ENCODE data around the gene CLEC20A.

Gene CLEC20A

DNA sequence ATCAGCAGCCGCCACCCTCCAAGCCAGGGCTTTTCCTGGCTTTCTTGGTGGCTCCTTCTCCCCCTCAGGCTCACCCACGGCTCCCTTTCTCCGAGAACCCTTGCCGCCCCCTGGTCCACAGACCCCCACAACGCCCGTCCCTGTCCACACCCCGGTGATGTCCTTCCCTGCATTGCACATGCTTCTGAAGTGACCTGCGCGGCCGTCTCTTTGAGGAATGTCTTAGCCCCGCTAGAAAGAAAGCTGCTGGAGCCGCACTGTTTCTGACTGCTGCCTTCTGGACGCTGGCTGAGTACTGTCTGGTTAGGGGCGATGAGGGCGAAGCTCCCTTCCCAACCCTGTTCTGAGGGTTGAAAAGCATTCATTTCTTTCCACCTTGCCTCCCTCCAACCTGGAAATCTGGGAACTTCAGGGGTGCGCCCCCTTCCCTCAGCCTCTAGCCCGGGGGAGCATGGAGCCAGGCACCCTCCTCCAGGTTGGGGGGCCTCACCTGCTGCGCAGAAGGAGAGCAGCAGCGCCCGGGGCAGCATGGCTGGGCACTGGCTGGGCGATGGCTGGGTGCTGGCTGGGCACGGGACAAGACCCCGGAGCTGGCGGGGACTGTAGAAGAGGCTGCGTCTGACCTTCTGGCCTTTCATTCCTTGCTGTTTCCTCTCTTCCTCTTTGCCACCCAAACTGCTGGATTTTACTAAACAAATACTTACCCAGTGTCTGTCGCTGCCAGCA lies at the start of gene CLEC20A:
TSS of gene CLEC20A (minus strand) at position 555 of the 726 bp plus-strand sequence. CDS start at position 530, 25 bp downstream.
- DNase-seq (ENCODE audit: low read depth): no peak

DNA sequence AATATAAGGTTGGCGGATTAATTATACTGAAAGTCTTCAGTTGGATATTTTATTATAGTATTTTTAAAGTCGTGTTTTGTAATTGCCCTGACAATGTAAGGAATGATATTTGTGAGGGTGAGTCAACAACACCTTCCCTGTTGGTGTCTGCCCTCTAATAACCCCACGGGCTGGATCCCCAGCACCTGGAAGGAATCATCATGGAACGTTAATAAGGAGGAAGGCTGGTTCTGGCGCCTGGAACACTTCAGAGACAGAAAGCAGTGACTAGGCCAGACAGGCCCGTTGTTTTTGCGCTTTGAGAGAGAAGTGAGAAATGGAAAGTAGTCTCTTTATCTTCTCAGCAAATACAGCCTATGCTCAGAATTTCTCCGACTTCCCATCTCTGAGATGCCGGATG lies 47.8 kb upstream of the CLEC20A start:
- no peak for DNase-seq (ENCODE audit: low read depth)

DNA sequence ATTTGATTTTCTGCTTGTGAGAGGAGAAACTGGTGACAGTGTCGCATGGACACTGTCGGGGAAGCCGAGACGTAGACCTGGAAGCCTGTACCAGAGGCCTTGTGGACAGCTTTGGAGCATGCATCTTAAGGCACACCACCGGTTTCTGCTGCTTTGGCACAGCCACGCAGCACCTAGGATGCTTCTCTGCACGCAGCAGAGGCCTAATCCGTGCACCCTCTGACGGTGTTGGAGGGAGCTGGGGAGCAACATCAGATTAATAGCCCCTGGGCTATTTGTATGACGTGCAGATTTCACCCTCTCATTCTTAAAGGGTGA lies 46.5 kb upstream of the CLEC20A start:
- DNase-seq (ENCODE audit: low read depth): no peak

DNA sequence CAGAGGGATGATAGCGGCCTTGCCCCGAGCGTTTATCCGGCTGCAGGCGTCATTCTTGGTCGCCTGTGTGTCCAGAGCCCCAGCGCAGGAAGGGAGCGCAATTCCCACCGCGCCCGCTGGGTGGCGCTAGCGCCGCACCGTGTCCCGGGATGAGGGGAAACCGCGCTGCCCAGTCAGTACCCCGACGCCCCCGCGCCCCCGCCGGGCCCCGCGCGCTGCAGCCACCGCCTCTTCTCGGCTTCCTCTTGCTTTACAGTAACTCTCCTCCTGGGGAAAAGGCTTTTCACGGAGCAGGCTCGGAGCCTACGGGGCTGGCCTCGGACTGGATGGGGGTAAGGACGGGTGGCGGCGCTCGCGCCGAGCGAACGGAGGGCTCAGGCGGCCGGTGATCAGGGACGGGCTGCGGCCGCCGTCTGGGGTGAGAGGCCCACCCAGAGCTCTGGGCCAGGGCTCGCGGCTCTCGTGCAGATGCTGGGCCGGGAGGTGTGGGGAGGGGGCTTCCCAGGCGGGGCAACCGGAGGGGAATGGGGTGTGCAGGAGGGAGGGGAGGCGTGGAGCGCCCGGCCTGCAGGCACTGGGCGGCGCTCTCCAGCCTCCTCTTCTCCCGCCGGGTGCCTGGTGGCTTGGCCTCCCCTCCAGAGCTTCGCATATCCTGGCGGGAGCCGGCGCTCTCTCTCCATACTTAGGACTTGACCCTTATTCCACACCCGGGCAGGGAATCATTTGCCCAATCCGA lies 46.0 kb upstream of the CLEC20A start:
- peak; percentile 75 for DNase-seq (ENCODE audit: low read depth)

DNA sequence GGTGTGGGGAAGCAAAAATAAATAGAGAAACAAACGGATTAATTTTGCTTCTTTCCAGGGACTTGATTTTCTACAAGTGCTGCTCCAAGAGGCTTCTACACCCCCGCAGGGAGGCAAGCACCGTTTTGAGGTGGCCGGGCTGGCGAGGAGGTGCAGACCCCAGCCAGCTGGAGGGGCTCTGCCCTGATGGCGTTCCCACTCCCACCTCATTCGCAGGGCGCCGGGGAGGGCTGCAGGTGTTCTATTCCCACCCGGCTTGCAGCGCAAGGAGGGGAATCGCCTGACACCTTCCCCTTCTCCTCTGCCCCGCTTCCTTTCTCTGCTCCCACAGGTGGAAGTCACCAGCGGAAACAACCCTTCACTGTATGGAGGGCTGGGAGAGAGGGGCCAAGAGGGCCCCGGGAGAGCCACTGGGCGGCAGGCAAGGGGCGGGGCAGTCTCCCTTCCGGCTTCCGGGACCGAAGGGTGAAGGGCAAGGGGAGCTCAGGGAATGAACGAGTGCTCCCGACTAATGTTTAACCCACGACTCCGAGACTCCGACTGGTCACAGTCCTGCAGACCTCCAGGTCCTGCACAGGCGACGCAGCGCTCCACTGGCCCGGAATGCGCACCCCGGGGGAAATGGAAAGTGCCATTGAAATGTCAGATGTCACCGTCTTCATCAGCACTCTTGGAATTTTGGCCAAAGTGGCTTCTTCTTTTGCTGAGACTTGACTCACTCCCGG lies 45.2 kb upstream of the CLEC20A start:
- peak; percentile 11 for DNase-seq (ENCODE audit: low read depth)

DNA sequence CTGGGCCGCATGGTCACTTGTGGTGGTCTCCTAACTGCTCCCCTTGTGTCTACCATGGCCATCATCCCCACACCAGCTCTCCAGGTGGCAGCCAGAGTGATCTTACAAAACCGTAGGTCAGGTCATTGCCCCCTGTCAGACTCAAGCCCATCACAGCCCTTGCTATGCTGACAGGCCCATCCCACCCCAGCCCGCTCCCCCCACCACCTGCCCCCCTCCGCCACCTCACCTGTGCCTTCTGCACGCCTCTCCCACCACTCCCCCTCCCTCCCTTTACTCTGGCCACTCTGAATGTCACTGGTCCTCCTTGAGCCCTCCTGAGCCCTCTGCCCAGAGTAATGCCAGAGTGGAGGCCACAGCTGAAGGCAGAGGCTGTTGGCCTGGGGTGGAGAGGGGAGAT lies 44.6 kb upstream of the CLEC20A start:
- no peak for DNase-seq (ENCODE audit: low read depth)

DNA sequence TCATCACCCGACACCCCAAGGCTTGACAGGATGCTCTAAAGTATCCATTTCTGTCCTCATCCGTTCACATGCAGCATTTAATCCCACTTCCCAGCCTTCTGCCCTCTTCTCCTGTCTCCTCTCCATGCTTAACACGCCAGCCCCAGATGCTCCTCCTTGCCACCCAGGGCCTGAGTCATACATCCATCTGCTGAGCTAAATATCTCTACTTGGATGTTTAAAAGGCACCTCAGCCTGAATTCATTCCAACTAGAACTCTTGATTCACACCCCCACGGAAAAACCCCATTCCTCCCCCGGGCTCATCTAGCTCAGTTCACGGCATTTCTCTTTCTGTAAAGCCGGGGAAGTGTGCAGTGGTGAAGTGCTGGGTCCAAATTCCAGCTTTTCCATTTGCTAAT lies 43.9 kb upstream of the CLEC20A start:
- DNase-seq (ENCODE audit: low read depth): no peak

DNA sequence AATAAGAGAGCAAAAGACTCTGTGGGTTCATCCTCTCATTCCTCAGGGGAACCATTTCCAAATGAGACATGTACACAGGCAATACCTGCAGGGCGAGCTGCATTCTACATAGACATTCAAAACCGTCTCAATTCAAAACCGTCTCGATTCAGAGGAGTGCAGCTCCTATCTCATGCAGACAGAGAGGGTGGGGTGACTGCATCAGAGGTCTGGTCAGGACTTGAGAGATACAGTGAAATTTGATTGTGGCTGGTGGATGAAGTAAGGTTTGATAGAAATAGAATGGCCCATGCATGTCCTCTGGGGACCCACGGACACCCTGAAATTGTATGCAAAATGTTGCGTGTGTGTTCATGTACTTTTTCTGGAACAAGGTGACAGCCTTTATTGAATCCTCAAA lies 43.4 kb upstream of the CLEC20A start:
- DNase-seq (ENCODE audit: low read depth): no peak

DNA sequence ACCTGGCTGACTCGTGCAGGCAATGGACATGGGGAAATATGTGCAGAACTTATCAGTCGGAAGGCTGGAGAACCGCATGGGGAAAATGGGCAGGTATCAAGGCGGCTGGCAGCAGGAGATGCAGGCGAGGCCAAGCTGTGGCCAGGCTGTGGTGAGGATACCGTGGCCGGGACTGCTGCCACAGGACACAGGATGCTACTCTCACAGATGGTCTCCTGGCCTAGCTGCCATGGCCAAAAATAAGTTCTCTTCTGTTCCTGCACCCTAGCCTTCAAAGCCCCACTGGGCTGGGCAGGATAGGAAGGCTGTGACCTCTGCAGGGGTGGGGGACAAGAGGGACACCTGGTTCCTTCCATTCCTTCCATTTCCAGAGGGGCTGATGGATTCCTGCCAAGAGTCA lies 42.5 kb upstream of the CLEC20A start:
- no peak for DNase-seq (ENCODE audit: low read depth)

DNA sequence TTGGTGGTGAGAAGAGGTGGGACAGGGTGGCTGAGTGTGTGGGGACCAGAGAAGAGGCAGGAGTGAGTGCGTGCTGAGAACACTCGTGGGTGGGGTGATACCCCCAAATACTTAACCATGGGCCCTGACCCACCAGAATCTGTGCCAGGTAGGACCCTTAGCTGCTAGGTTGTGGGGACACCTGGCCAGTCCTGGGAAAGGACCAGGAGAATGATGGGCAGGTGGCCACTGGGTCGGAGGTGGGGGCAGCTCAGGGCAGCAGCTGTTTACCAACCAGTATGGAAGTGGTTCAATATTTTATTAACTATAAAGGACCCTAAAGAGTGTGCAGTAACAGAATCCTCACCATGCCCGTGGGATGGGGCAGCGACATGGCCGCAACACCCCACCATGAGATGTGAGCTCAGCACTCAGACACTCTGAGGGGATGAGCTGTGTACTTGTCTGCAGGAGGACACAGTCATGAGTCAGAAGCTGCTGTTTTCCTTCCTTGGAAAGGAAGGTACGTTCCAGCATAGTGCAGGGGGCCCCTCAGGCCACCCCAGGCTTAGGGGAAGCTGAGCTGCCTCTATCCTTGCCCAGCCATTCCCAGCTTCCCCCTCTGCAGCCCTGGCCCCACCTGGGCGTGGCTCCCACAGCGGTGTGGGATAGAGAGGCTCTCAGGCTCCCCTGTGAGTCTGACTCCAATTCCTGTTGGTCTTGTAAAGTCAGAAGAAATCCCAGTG lies 41.6 kb upstream of the CLEC20A start:
- DNase-seq (ENCODE audit: low read depth): no peak

DNA sequence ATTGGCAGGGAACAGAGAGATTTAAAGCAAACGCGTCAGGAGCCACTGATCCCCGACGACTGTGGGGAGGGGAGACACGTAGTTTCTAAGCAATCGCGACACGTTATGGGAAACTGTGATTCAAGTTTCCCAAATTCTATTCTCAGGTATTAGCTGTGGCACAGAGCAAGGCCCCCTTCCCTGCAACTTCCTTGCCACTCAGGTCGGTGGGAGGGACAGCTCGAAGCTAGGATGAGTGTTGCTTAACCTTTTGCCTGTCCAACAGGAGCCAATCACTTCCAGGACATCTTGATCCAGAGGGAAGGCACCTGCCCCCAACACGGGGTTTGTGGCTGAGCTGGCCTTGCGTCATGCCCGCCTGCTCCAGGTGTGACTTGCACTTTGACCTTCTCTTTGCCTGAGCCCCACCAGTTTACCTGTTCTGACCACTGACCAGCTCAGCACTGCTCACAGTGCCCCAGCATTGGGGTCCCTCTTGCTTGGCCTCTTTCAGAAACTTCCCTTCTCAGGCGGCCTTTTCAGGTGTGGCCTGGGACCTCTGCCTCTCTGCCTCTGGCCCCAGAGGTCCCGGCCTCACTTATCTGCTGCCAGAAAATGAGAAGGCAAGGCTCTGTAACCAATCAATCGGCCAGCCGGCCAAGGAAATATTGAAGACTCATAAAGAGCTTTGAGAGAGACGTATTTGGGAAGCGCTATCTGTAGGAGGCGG lies 40.8 kb upstream of the CLEC20A start:
- DNase-seq (ENCODE audit: low read depth): no peak

DNA sequence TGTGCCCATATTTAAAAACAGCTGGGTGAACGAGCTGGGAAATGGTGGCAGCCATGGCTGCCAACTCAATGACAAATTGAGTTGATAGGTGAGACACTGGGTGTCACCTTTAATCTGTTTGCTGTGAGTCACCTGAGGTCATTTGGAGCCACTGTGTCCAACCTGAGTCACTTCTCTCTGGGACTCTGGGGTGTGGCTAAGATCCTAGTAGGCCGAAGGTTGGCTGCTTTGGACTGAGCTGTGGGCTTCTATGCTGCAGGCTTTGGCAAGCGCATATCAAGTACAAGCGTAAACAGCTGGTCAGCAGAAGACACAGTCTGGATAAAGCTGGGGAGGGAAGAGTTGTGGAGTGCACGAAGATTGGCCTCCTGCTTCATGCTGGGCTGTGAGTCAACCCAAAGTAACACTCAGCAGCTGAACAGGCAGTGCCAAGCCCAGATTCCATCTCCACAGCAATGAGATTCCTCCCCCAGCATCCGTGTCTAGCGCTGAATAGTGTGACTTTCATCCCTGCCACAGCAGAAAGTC lies 40.1 kb upstream of the CLEC20A start:
- no peak for DNase-seq (ENCODE audit: low read depth)

DNA sequence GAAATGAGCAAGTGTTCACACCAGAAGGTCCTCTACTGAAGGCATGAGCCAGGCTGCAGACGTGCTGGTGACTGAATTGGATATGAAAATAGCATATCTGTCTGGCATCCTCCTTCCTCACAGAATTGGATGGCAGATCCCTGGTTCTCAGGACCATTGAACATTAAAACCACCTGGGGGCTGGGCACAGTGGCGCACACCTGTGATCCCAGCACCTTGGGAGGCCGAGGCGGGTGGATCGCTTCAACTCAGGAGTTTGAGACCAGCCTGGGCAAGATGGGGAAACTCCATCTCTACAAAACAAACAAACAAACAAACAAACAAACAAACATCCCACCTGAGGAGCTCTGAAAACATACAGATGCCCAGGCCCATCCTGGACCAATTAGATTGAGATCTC lies 39.6 kb upstream of the CLEC20A start:
- DNase-seq (ENCODE audit: low read depth): no peak

DNA sequence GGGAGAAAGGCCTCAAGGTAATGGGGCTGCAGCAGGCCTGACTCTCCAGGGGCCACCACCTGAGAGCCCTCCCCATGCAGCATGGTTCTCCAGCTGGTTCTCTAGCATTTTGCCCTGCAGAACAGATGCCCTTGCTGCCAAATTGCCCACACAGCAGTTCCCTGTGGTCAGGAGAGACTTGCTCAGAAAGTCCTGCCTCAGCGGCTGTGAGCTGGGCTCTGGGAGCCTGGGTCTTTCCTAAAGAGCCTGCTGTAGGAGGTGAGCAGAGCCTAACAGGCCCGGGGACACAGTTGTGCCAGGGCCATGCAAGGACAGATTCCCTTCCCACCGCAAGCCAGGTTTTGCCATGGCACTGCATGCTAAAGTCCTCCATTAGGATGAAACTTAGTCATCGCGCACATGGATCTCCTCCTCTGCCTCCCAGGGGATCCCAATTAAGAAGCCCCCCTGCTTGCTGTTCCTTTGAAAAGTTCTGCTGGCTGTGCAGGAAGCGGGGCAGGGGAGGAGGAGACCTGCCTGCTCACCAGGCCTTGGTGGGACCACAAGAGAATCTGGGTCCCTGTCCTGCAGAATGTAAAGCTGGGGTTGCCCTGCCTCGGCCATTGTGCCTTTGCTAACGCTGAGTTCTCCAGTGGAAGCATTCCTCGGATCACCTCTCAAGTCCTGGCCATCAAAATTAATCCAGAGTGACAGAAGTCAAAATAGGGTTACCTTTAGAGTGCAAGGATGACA lies 37.5 kb upstream of the CLEC20A start:
- no peak for DNase-seq (ENCODE audit: low read depth)

DNA sequence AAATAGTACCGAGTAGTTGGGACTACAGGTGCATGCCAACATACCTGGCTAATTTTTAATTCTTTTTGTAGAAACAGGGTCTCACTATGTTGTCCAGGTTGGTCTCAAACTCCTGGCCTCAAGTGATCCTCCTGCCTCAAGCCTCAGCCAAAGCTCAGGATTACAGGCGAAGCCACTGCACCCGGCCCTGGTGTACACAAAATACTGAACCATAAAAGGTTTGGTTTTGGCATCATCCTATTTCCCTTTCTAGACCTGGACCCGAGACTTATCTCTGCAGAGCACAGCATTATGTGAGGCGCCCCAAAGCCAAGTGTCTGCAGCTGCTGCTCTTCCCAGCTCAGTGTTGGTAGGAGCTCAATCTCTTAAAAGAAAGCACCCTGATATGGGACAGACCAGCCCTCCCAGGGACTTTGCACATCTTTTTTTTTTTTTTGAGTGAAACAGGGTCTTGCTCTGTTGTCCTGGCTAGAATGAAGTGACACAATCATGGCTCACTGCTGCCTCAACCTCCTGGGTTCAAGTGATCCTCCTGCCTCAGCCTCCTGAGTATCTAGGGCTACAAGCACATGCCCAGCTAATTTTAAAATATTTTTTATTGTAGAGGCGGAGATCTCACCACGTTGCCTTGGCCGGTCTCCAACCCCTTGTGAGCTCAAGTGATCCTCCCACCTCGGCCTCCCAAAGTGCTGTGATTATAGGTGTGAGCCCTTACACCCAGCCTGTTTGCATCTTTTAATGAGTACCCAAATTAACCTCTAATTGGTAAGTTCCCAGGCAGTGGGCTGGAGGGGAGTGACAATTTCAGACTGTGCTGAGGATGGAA lies 36.6 kb upstream of the CLEC20A start:
- DNase-seq (ENCODE audit: low read depth): no peak

DNA sequence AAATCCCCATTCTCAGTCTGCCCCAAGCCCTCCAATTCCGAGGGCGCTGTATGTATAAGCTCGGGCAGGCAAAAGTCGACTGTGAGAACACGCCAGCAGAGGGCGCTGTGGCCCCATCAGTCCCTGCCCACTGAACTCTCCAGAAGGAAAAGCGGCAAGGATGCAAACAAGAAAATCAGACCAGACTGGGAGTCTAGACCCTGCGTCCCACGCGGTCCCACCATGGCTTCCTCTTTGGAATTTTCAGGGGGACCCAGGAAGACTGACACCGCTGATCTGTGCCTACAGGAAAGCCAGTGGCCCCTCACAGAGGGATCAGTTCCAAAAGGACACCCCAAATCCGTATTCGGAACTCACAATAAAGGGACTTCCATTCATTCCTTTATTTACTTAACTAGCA lies 35.6 kb upstream of the CLEC20A start:
- DNase-seq (ENCODE audit: low read depth): peak; percentile 57

DNA sequence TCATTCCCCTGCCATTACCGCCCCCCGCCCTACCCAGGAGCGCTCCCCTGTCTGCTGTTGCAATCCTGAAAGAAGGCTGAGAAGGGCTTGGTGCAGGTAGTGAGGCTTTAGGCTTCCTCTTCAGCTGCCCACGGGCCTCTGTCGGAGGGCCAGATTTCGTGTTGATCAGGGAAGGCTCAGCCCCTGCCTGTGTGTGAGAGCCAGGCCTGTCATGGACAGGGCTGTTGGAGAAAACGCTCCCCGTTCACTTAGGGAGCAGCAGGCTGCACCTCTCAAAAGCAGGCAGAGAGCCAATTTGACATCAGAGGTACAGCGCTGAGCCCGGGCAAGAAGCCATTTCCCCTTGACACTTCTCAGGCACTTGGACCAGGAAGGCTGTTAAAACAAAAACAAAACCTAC lies 35.1 kb upstream of the CLEC20A start:
- DNase-seq (ENCODE audit: low read depth): no peak

DNA sequence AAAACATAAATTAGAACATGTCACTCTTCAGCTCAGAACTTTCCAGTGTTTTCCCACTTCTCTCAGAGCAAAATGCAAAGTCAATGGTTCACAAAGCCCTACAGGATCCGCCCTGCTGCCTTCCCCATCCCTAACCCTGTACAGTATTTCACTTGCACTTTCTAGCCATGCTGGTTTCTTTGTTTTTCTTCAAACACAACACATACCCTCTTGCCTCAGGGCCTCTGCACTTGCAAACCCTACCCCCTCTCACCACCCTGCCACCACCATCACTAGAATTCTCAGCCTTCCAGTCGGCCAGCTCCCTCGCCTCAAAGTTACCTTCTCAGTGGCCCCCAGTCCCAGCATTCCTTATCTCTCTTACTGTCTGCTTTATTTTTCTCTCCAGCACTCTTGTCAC lies 33.7 kb upstream of the CLEC20A start:
- no peak for DNase-seq (ENCODE audit: low read depth)

DNA sequence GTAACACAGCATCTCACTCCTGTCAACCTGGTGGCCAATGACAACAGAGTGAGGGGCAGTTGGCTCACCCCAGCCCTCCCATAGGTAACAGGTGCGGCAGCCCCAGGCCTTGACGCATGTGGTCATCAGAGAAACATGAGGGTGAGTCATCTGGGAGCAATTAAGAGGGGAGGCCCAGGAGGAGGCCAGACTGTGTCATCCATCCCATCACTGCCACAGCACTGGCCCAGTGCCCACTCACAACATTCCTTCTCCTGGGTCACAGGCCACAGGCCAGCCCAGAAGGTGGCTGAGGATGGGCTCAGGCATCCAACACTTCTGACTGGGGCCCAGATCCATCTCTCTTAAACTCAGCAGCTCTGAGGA lies 33.3 kb upstream of the CLEC20A start:
- no peak for DNase-seq (ENCODE audit: low read depth)

DNA sequence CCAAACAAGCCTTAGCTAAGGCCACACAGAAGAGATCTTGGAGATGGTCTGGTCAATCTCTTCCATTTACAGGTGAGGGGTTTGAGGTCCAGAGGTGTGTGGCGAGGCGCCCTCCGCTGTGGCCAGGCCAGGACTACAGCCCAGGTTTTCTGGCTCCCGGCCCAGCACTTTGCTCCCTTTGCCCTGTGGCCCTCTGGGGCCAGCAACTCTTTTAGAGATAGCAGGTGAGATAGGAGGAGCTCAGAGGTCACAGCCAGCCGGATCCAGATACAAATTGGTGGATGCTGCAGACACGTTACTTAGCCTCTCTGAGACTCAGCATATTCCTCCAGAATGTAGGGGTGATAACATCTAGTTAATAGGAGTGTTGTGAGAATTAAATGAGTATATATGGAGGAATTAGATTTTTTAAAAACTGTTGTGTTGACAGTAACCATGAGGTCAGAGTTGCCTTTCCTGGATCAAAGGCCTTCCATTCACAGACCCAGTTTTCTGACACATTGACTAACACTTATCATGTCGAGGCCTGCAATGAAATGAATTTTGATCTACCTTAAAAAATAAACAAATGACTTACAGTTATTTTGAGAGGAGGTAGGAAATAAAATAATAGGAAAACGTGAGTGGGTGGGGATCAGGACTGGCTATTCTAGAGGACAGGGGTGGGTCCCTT lies 32.7 kb upstream of the CLEC20A start:
- no peak for DNase-seq (ENCODE audit: low read depth)
